Measurements from ENCODE around the gene PALS2. TPM values are rescaled to one million over a fixed set of nuclear protein-coding genes. Genes with fewer than 3 reads are reported as not detected.

Gene PALS2
- total RNA-seq, 1 donor from 2014 or later: 35.8 TPM

DNA sequence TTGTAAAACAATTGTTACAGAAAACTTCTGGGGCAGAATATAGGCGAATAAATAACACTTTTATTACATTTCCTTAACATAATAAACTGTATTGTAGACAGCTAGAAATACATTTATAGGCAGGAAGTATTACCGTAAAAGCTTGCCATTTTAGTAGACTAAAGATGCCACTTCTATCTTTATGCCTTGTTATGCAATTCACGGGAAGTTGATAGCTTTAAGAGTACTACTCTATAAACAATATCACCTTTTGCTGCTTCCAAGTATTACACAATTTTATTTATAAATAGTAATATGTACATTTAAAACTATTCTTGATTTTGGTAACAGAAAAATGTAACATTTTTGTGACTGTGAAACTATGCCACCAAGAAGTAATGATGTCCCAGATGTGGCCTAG, 37.9 kb downstream of the PALS2 start:
- no peak for DNase-seq (ENCODE audit: low read depth, low spot score)
- Mint-ChIP-seq H3K36me3 (ENCODE audit: low read depth) (peaks cover 11% of the 10 kb centered on the region), H3K9me3 (peaks cover 5% of the 10 kb centered on the region), H3K27me3 (ENCODE audit: low read depth) (no peaks in the 10 kb centered on the region), H3K4me3 (no peak overlapping the region), H3K4me1 (peaks cover 5% of the 10 kb centered on the region), H3K27ac (ENCODE audit: unreplicated experiment) (no peak overlapping the region)
- TF ChIP-seq CTCF (conservative IDR thresholded peaks at IDR 0.05): no peak

GRCh38 chr7:24617957-24618616, 44.8 kb downstream of the PALS2 start:
- peaks cover 18% of the 10 kb centered on the region for H3K9me3 Mint-ChIP-seq
- no peaks in the 10 kb centered on the region for H3K4me1 Mint-ChIP-seq
- no peak overlapping the region for H3K27ac Mint-ChIP-seq (ENCODE audit: unreplicated experiment)
- H3K4me3 Mint-ChIP-seq: no peak overlapping the region
- DNase-seq (ENCODE audit: low read depth, low spot score): no peak
- H3K36me3 Mint-ChIP-seq (ENCODE audit: low read depth): peaks cover 27% of the 10 kb centered on the region
- no peaks in the 10 kb centered on the region for H3K27me3 Mint-ChIP-seq (ENCODE audit: low read depth)
- TF ChIP-seq CTCF (conservative IDR thresholded peaks at IDR 0.05): no peak

DNA sequence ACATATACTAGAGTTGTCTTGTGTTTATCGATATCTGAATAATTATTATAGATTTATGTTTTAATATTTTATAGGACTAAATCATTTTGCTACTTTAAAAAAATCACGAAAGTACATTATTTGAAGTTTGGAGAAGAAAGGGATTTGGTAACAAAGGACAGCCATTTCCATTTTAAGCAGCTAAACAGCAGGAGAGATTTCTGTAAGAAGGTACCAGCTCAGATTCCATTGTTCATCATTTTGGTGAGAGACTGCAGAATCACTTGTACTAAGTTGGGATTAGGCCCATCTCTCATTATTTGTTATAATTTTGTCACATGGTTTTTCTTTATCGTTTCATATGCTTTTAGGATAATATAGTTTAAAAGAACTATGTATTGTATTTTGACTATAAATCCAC, 46.7 kb downstream of the PALS2 start:
- Mint-ChIP-seq H3K9me3 (peaks cover 15% of the 10 kb centered on the region), H3K4me1 (no peaks in the 10 kb centered on the region), H3K4me3 (no peak overlapping the region), H3K27ac (ENCODE audit: unreplicated experiment) (no peak overlapping the region), H3K36me3 (ENCODE audit: low read depth) (peaks cover 21% of the 10 kb centered on the region), H3K27me3 (ENCODE audit: low read depth) (no peaks in the 10 kb centered on the region)
- DNase-seq (ENCODE audit: low read depth, low spot score): no peak
- no peak for TF ChIP-seq CTCF (conservative IDR thresholded peaks at IDR 0.05)

GRCh38 chr7:24622646-24623182, 49.5 kb downstream of the PALS2 start:
- no peak for TF ChIP-seq CTCF (conservative IDR thresholded peaks at IDR 0.05)
- Mint-ChIP-seq H3K27me3 (ENCODE audit: low read depth) (no peaks in the 10 kb centered on the region), H3K27ac (ENCODE audit: unreplicated experiment) (no peak overlapping the region), H3K9me3 (peaks cover 19% of the 10 kb centered on the region), H3K4me3 (no peak overlapping the region), H3K36me3 (ENCODE audit: low read depth) (peaks cover 24% of the 10 kb centered on the region), H3K4me1 (no peaks in the 10 kb centered on the region)
- DNase-seq (ENCODE audit: low read depth, low spot score): no peak

Other genes with a start within 250 kb of the PALS2 start
- gene GSDME, start 184.0 kb downstream of the PALS2 start, total RNA-seq: 18.9 and 21.9 TPM in 2 replicates